ENCODE results near the gene SDK2.

- TF ChIP-seq, protein P1, sequence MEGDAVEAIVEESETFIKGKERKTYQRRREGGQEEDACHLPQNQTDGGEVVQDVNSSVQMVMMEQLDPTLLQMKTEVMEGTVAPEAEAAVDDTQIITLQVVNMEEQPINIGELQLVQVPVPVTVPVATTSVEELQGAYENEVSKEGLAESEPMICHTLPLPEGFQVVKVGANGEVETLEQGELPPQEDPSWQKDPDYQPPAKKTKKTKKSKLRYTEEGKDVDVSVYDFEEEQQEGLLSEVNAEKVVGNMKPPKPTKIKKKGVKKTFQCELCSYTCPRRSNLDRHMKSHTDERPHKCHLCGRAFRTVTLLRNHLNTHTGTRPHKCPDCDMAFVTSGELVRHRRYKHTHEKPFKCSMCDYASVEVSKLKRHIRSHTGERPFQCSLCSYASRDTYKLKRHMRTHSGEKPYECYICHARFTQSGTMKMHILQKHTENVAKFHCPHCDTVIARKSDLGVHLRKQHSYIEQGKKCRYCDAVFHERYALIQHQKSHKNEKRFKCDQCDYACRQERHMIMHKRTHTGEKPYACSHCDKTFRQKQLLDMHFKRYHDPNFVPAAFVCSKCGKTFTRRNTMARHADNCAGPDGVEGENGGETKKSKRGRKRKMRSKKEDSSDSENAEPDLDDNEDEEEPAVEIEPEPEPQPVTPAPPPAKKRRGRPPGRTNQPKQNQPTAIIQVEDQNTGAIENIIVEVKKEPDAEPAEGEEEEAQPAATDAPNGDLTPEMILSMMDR (IDR thresholded peaks at IDR 0.05; ENCODE audit: low read depth, low read length, poor library complexity, severe bottlenecking), result no peak
- TF ChIP-seq EZH2phosphoT487 (IDR thresholded peaks at IDR 0.05; ENCODE audit: borderline replicate concordance, low read length), result no peak
These were observed 48.8 kb upstream of the SDK2 start for GRCh38 chr17:73693071-73693470.

Measured in DOHH2 (cell line).